ENCODE data around the gene TMA16. TPM values are rescaled to one million over a fixed set of nuclear protein-coding genes. Genes with fewer than 3 reads are reported as not detected.
"Not testable (repeated sequence)": the region's sequence is repeated elsewhere in the genome, so short reads cannot be mapped to it uniquely, and the experiment has no call there.

The TMA16 gene
- 10 to 100 TPM; 10.5 to 38.7 (median 20.7) TPM for total RNA-seq
- 10 to 100 TPM; 10.1 to 13.4 TPM for polyA plus RNA-seq
- 7.7 reads per million, percentile 31 among the genes with 10 or more reads in this experiment for total RNA-seq

DNA sequence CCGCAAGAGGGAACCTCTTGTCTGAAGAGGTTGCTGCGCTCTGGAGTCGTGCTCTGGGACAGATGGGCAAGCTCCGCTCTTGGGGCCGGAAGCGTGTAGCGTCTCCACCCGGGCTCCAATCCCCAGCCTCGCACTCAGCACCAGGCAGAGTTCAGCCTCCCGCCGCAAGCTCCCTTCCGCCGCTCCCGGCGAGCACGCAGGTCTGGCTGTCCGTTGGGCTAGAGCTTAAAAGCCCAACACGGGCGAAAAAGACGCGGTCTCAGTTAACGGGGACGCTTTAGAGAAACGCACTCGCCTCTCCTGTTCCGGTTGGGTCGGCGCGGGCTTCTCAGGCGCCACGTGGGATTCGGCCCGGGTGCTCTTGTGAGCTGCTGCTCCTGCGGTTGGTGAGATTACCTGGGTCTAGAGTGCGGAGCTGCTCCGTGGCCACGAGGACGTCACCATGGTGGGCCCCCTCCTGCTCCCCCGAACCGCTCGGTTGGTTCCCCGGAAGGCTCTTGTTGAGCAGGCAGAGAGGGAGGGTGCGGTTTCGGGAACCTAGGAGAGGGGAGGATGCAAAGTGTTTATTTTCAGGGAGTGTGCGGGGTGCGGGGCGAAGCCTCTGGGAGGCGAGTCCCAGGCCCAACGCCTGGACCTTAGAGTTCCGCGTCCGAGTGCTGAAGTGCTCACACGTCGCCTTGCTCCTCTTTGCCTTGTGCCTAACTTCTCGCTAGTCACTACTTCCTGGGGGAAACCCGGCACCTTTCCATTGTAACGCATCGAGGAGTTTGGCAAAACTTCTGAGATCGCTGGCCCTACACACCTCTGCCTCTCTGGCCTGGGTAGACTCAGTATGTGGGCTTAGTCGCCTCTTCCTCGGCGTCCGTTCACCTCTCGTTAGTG is at the start of gene TMA16:
Gene TMA16, plus strand, starts transcription at position 331 of the 882 bp plus-strand sequence. Its CDS starts 112 bp downstream, at position 443.
- Mint-ChIP-seq H3K36me3 (peaks cover 0 to 5% (median 0%) of the 10 kb centered on the region in 5 donors), H3K9me3 (peaks cover 0 to 1% (median 0%) of the 10 kb centered on the region in 11 donors), H3K4me1 (peaks cover 20 to 44% (median 36%) of the 10 kb centered on the region in 7 donors), H3K4me3 (peak within 1 kb of the TSS; percentile 92 to 100 (median 98)), H3K27ac (peak within 1 kb of the TSS; percentile 78 to 99 (median 96)), H3K27me3 (peaks cover 0 to 12% (median 5%) of the 10 kb centered on the region in 5 donors)
- ChIA-PET CTCF (interaction anchor here (0.6 to 1.2 kb wide), 6 partner anchors 9 to 1259 kb away, joined by 3 to 6 read pairs (median 4); partner anchors contain the start of gene SMIM31), POLR2A (interaction anchor here (0.6 to 2.0 kb wide), 9 partner anchors 9 to 1692 kb away, joined by 3 to 6 read pairs (median 3); no protein-coding TSS in a partner anchor)
- Histone ChIP-seq H3K9me3 (ENCODE audit: control insufficient read depth in 2 of 3, low read length in 3 of 3) (no peaks in the 10 kb centered on the region), H3K27ac (ENCODE audit: low read depth, low read length) (peak within 1 kb of the TSS; percentile 83), H3K27me3 (ENCODE audit: control insufficient read depth in 2 of 2, insufficient read depth in 2 of 2, low read length in 2 of 2) (no peaks in the 10 kb centered on the region), H3K4me1 (ENCODE audit: control insufficient read depth in 2 of 2, insufficient read depth in 2 of 2, low read length in 2 of 2) (peaks cover 7% of the 10 kb centered on the region in 2 donors), H3K36me3 (ENCODE audit: control insufficient read depth in 2 of 3, insufficient read depth in 3 of 3, low read length in 3 of 3) (peaks cover 0 to 7% (median 0%) of the 10 kb centered on the region in 3 experiments), H3K4me3 (ENCODE audit: low read length) (peak within 1 kb of the TSS; percentile 94)
- ATAC-seq (peak; percentile 89), DNase-seq (peak; percentile 56 to 87 (median 76))
- intact Hi-C loops (cut with micrococcal nuclease): loop anchor here (1.0 to 5.0 kb wide), 12 partner anchors 10 to 1833 kb away; partner anchors contain the start of genes NAF1 (in 2 of the 2), MSMO1 (in 1 of the 2) and TMEM192 (in 1 of the 2)

GRCh38 chr4:163447023-163447422 is 47.5 kb upstream of the TMA16 start:
- H3K27ac ChIP-seq (ENCODE audit: low read depth, low read length); ATAC-seq; POLR2A ChIA-PET; H3K4me1 Mint-ChIP-seq; H3K36me3 ChIP-seq (ENCODE audit: control insufficient read depth in 2 of 3, insufficient read depth in 3 of 3, low read length in 3 of 3); H3K36me3 Mint-ChIP-seq; DNase-seq; H3K27ac Mint-ChIP-seq; H3K4me1 ChIP-seq (ENCODE audit: control insufficient read depth in 2 of 2, insufficient read depth in 2 of 2, low read length in 2 of 2); H3K4me3 ChIP-seq (ENCODE audit: low read length); H3K9me3 Mint-ChIP-seq; H3K9me3 ChIP-seq (ENCODE audit: control insufficient read depth in 2 of 3, low read length in 3 of 3); H3K27me3 ChIP-seq (ENCODE audit: control insufficient read depth in 2 of 2, insufficient read depth in 2 of 2, low read length in 2 of 2); intact Hi-C loops (cut with micrococcal nuclease); H3K4me3 Mint-ChIP-seq: not testable (repeated sequence)
- CTCF ChIA-PET: interaction anchor here (0.6 kb wide), 1 partner anchor 73 kb away, joined by 3 read pairs; no protein-coding TSS in a partner anchor
- peaks cover 0 to 28% (median 12%) of the 10 kb centered on the region in 5 donors for H3K27me3 Mint-ChIP-seq

- no peaks in the 10 kb centered on the region for H3K36me3 ChIP-seq (ENCODE audit: control insufficient read depth in 2 of 3, insufficient read depth in 3 of 3, low read length in 3 of 3)
- peaks cover 0 to 26% (median 11%) of the 10 kb centered on the region in 5 donors for H3K27me3 Mint-ChIP-seq
- intact Hi-C loops (cut with micrococcal nuclease): no loop called here
- H3K4me3 Mint-ChIP-seq: no peak overlapping the region
- peaks cover 0 to 2% (median 0%) of the 10 kb centered on the region in 7 donors for H3K4me1 Mint-ChIP-seq
- H3K9me3 ChIP-seq (ENCODE audit: control insufficient read depth in 2 of 3, low read length in 3 of 3): no peaks in the 10 kb centered on the region
- H3K9me3 Mint-ChIP-seq: no peaks in the 10 kb centered on the region
- ChIA-PET CTCF (no interaction called here), POLR2A (no interaction called here)
- no peak for DNase-seq
- H3K4me1 ChIP-seq (ENCODE audit: control insufficient read depth in 2 of 2, insufficient read depth in 2 of 2, low read length in 2 of 2): no peaks in the 10 kb centered on the region
- no peak for ATAC-seq
- no peak overlapping the region for H3K27ac ChIP-seq (ENCODE audit: low read depth, low read length)
- no peak overlapping the region for H3K27ac Mint-ChIP-seq
- no peaks in the 10 kb centered on the region for H3K36me3 Mint-ChIP-seq
- no peak overlapping the region for H3K4me3 ChIP-seq (ENCODE audit: low read length)
- no peaks in the 10 kb centered on the region for H3K27me3 ChIP-seq (ENCODE audit: control insufficient read depth in 2 of 2, insufficient read depth in 2 of 2, low read length in 2 of 2)
Observed at GRCh38 chr4:163447481-163447880, 47.0 kb upstream of the TMA16 start.

DNA sequence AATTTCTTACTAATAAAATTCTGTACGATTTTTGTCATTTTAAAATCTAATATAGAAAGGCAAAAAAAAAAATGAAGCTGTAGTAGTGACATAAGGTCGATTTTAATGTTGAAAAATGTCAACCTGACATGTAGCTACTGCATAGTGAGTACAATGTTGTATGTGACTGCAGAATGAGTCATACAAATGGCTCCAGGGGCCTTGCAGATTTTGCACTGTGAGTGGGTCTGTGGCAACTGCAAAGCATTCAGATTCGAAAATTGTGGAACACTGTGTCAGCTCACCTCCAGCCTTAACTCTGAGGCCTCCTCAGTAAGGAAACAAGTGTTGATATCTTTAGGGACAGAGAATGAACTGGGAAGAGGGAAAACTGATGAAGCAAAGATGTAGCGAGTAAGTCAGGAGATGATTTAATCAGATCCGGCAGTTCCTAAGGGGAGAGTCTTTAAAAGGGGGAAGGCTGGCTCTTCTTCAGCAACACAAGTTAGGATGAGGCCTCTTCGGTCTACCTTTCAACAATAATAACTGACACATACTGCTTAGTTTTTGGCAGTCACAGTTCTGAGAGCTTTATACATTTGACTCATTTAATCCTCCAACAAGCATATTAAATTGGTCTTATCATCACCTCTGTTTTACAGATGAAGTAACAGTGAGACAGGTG is 45.8 kb upstream of the TMA16 start:
- Mint-ChIP-seq H3K27me3 (peaks cover 0 to 25% (median 4%) of the 10 kb centered on the region in 5 donors), H3K4me1 (peaks cover 0 to 1% (median 0%) of the 10 kb centered on the region in 7 donors), H3K9me3 (no peaks in the 10 kb centered on the region), H3K36me3 (no peaks in the 10 kb centered on the region), H3K27ac (no peak overlapping the region), H3K4me3 (no peak overlapping the region)
- no peak overlapping the region for H3K4me3 ChIP-seq (ENCODE audit: low read length)
- H3K27ac ChIP-seq (ENCODE audit: low read depth, low read length): no peak overlapping the region
- no peaks in the 10 kb centered on the region for H3K4me1 ChIP-seq (ENCODE audit: control insufficient read depth in 2 of 2, insufficient read depth in 2 of 2, low read length in 2 of 2)
- CTCF ChIA-PET: no interaction called here
- POLR2A ChIA-PET: no interaction called here
- intact Hi-C loops (cut with micrococcal nuclease): no loop called here
- H3K9me3 ChIP-seq (ENCODE audit: control insufficient read depth in 2 of 3, low read length in 3 of 3): no peaks in the 10 kb centered on the region
- H3K36me3 ChIP-seq (ENCODE audit: control insufficient read depth in 2 of 3, insufficient read depth in 3 of 3, low read length in 3 of 3): no peaks in the 10 kb centered on the region
- H3K27me3 ChIP-seq (ENCODE audit: control insufficient read depth in 2 of 2, insufficient read depth in 2 of 2, low read length in 2 of 2): no peaks in the 10 kb centered on the region
- no peak for ATAC-seq
- no peak for DNase-seq

- H3K9me3 Mint-ChIP-seq: no peaks in the 10 kb centered on the region
- POLR2A ChIA-PET: no interaction called here
- Histone ChIP-seq H3K36me3 (ENCODE audit: control insufficient read depth in 2 of 3, insufficient read depth in 3 of 3, low read length in 3 of 3) (no peaks in the 10 kb centered on the region), H3K4me1 (ENCODE audit: control insufficient read depth in 2 of 2, insufficient read depth in 2 of 2, low read length in 2 of 2) (no peaks in the 10 kb centered on the region), H3K9me3 (ENCODE audit: control insufficient read depth in 2 of 3, low read length in 3 of 3) (no peaks in the 10 kb centered on the region), H3K4me3 (ENCODE audit: low read length) (no peak overlapping the region), H3K27me3 (ENCODE audit: control insufficient read depth in 2 of 2, insufficient read depth in 2 of 2, low read length in 2 of 2) (no peaks in the 10 kb centered on the region), H3K27ac (ENCODE audit: low read depth, low read length) (no peak overlapping the region)
- no peaks in the 10 kb centered on the region for H3K4me1 Mint-ChIP-seq
- no peaks in the 10 kb centered on the region for H3K36me3 Mint-ChIP-seq
- no peak overlapping the region for H3K4me3 Mint-ChIP-seq
- no peak overlapping the region for H3K27ac Mint-ChIP-seq
- H3K27me3 Mint-ChIP-seq: peaks cover 0 to 31% (median 23%) of the 10 kb centered on the region in 5 donors
- intact Hi-C loops (cut with micrococcal nuclease): no loop called here
- ATAC-seq (no peak), DNase-seq (no peak)
- CTCF ChIA-PET: no interaction called here
Observed at GRCh38 chr4:163462556-163462955, 31.9 kb upstream of the TMA16 start.

DNA sequence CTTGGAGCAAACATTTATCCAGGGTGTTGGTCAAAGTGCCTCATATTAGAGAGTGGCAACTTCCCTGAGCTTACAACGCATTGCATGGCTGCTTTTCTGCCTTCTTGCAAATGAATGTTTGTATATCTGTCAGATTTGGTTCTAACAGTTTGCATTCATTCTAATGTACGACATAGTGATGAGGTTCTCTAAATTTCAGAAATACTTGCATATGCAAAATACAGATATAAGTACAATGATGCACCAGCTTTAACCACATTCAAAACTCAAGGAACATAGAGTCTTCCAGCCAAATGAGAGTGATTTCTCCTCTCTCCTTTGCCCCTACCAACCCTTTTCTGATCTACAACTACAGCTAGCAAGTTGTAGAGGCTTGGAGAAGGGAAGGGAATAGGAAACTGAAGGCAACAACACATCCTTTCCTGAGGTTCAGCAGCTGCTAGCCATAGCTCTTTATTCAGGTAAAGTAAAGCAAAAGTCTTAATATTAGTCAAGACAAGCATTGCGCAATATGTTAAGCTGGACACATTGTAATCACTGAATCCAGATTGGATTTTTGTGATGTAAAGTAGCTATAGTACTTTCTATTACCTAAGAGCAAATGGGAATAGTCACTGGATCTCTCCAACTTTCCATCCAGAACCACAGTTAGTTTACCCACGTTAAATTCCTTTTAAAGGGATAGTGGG is 27.3 kb upstream of the TMA16 start:
- no peak overlapping the region for H3K4me3 ChIP-seq (ENCODE audit: low read length)
- no peaks in the 10 kb centered on the region for H3K36me3 Mint-ChIP-seq
- ATAC-seq: no peak
- H3K27ac ChIP-seq (ENCODE audit: low read depth, low read length): no peak overlapping the region
- H3K4me1 ChIP-seq (ENCODE audit: control insufficient read depth in 2 of 2, insufficient read depth in 2 of 2, low read length in 2 of 2): no peaks in the 10 kb centered on the region
- intact Hi-C loops (cut with micrococcal nuclease): no loop called here
- ChIA-PET POLR2A (no interaction called here), CTCF (no interaction called here)
- H3K9me3 ChIP-seq (ENCODE audit: control insufficient read depth in 2 of 3, low read length in 3 of 3): no peaks in the 10 kb centered on the region
- H3K9me3 Mint-ChIP-seq: no peaks in the 10 kb centered on the region
- H3K36me3 ChIP-seq (ENCODE audit: control insufficient read depth in 2 of 3, insufficient read depth in 3 of 3, low read length in 3 of 3): no peaks in the 10 kb centered on the region
- no peak overlapping the region for H3K4me3 Mint-ChIP-seq
- peaks cover 9 to 30% (median 17%) of the 10 kb centered on the region in 5 donors for H3K27me3 Mint-ChIP-seq
- no peaks in the 10 kb centered on the region for H3K4me1 Mint-ChIP-seq
- no peaks in the 10 kb centered on the region for H3K27me3 ChIP-seq (ENCODE audit: control insufficient read depth in 2 of 2, insufficient read depth in 2 of 2, low read length in 2 of 2)
- H3K27ac Mint-ChIP-seq: no peak overlapping the region
- no peak for DNase-seq
